ENCODE results near the gene E2F8.
A peak's percentile ranks its signal among the peaks of the same experiment; 100 is the strongest.
"Not testable (repeated sequence)": the region's sequence is repeated elsewhere in the genome, so short reads cannot be mapped to it uniquely, and the experiment has no call there.

Gene E2F8

DNA sequence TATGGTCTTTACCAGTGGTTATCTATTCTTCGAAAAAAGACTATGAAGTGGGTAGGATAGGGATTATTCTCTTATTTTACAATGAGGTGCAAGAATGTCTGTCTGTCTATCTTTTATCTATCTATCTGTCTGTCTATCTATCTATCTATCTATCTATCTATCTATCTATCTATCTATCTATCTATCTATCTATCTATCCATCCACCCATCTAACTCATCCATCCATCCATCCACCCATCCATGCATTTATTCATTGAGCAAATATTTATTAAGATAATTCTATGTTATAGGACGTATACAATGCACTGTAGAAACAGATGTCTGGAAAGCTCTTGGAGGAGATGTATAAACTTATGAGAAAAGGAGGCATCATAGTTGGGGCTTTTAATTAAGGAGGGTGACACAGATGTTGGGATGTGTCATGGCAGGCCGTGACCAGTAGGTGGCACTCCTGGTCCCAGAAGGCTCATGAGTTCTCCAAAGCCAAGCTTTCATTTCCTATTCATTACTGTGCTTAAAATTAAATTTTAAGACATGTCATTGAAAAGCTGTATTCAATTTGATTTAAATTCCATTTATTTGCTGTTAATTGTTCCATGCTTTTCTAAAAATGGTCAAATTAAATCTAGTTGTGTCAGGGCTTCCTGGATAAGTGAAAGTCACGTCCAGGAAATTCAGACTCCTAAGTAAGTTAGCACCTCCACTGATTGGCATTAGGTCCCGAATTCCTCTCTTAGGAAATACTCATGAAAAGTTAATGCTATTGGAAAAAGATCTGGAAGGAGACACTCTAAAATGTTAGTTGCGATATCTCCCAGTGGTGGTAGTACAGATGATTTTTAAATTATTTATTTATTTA is 19.0 kb upstream of the E2F8 start:
- WGBS = 63% methylated on average over 3 of the region's 6 CpGs
- no peak overlapping the region for H2BK5ac ChIP-seq (ENCODE audit: low read depth, low read length, poor library complexity, severe bottlenecking)
- peaks cover 12 to 15% of the 10 kb centered on the region in 2 experiments for H3K27me3 ChIP-seq (ENCODE audit: control insufficient read depth in 1 of 2, insufficient read depth in 1 of 2, low read length in 2 of 2)

DNA sequence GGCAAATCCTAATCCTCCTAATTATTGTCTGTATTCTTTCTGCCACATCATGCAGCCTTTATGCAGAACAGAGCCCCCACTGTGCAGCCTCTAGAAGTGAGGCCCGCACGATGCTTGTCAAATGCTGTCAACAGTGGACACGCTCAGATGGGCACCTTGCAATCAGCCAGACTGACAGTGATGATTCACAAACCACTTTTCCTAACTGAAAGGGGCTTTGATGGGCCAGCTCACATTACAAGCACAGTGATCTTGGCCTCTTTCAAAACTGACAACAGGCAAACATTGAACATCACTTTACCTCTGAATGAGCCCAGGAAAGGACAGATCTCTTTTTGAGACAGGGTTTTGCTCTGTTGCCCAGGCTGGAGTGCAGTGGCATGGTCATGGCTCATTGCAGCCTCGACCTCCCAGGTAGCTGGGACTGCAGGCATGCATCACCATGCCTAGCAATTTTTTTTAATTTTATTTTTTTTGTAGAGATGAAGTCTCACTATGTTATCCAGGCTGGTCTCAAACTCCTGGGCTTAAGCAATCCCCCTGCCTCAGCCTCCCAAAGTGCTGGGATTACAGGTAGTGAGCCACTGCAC is 18.0 kb upstream of the E2F8 start:
- Histone ChIP-seq H3K27me3 (ENCODE audit: control insufficient read depth in 1 of 2, insufficient read depth in 1 of 2, low read length in 2 of 2) (peaks cover 7 to 13% of the 10 kb centered on the region in 2 experiments), H3K14ac (ENCODE audit: low read length in 2 of 2) (no peak overlapping the region), H3K23ac (ENCODE audit: low read length in 2 of 2) (no peak overlapping the region), H3K4ac (ENCODE audit: low read depth in 1 of 2, low read length in 2 of 2) (no peak overlapping the region), H3K9me3 (ENCODE audit: control insufficient read depth, low read length) (no peaks in the 10 kb centered on the region), H2BK120ac (ENCODE audit: low read depth, low read length) (no peak overlapping the region), H2BK15ac (ENCODE audit: low read depth, poor library complexity, severe bottlenecking) (no peak overlapping the region), H3K27ac (ENCODE audit: low read length, poor library complexity, severe bottlenecking) (no peak overlapping the region), H3K4me1 (ENCODE audit: control insufficient read depth, insufficient read depth, low read depth, low read length) (peaks cover 6% of the 10 kb centered on the region), H3K79me1 (replicated peaks; ENCODE audit: low read length, poor library complexity, severe bottlenecking) (no peaks in the 10 kb centered on the region), H3K4me3 (ENCODE audit: insufficient read depth in 1 of 2, low read depth in 1 of 2, low read length in 2 of 2) (no peak overlapping the region), H3K36me3 (ENCODE audit: control insufficient read depth in 1 of 2, insufficient read depth in 2 of 2, low read depth in 1 of 2, low read length in 2 of 2) (no peaks in the 10 kb centered on the region), H2BK5ac (ENCODE audit: low read depth, low read length, poor library complexity, severe bottlenecking) (no peak overlapping the region), H2AK5ac (ENCODE audit: low read length, severe bottlenecking) (no peak overlapping the region), H4K91ac (ENCODE audit: low read length) (no peak overlapping the region), H2BK12ac (ENCODE audit: low read length in 2 of 2) (no peak overlapping the region), H3K9ac (ENCODE audit: low read length) (no peak overlapping the region), H3K4me2 (ENCODE audit: low read length, poor library complexity, severe bottlenecking) (no peak overlapping the region), H2AFZ (ENCODE audit: low read depth, low read length) (no peak overlapping the region), H4K8ac (ENCODE audit: low read length) (no peak overlapping the region), H3K18ac (ENCODE audit: low read depth in 1 of 2, low read length in 2 of 2) (no peak overlapping the region)
- no peak for DNase-seq
- WGBS = 64% methylated on average over 3 of the region's 4 CpGs

More for the DNA sequence above, 19.0 kb upstream of the E2F8 start:
- Histone ChIP-seq H3K27ac (ENCODE audit: low read length, poor library complexity, severe bottlenecking) (no peak overlapping the region), H2BK120ac (ENCODE audit: low read depth, low read length) (no peak overlapping the region), H3K9ac (ENCODE audit: low read length) (peak overlapping the region; percentile 70), H3K4me1 (ENCODE audit: control insufficient read depth, insufficient read depth, low read depth, low read length) (peaks cover 6% of the 10 kb centered on the region), H4K91ac (ENCODE audit: low read length) (no peak overlapping the region), H3K4ac (ENCODE audit: low read depth in 1 of 2, low read length in 2 of 2) (no peak overlapping the region), H2BK12ac (ENCODE audit: low read length in 2 of 2) (no peak overlapping the region), H2AK5ac (ENCODE audit: low read length, severe bottlenecking) (no peak overlapping the region), H4K8ac (ENCODE audit: low read length) (no peak overlapping the region), H3K79me1 (replicated peaks; ENCODE audit: low read length, poor library complexity, severe bottlenecking) (no peaks in the 10 kb centered on the region), H2BK15ac (ENCODE audit: low read depth, poor library complexity, severe bottlenecking) (no peak overlapping the region), H3K23ac (ENCODE audit: low read length in 2 of 2) (no peak overlapping the region), H3K18ac (ENCODE audit: low read depth in 1 of 2, low read length in 2 of 2) (no peak overlapping the region), H3K4me3 (ENCODE audit: insufficient read depth in 1 of 2, low read depth in 1 of 2, low read length in 2 of 2) (no peak overlapping the region), H2AFZ (ENCODE audit: low read depth, low read length) (no peak overlapping the region), H3K4me2 (ENCODE audit: low read length, poor library complexity, severe bottlenecking) (no peak overlapping the region), H3K14ac (ENCODE audit: low read length in 2 of 2) (no peak overlapping the region), H3K36me3 (ENCODE audit: control insufficient read depth in 1 of 2, insufficient read depth in 2 of 2, low read depth in 1 of 2, low read length in 2 of 2) (no peaks in the 10 kb centered on the region), H3K9me3 (ENCODE audit: control insufficient read depth, low read length) (no peaks in the 10 kb centered on the region)
- peak; percentile 67 for DNase-seq

DNA sequence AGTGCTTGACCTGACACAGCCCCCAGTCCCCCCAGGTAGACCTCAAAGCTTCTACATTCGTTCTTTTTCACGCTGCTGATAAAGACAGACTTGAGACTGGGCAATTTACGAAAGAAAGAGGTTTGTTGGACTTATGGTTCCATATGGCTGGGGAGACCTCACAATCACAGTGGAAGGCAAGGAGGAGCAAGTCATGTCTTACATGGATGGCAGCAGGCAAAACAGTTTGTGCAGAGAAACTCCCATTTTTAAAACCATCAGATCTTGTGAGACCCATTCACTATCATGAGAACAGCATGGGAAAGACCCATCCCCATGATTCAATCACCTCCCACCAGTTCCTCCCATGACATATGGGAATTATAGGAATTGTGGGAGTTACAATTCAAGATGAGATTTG is 13.7 kb upstream of the E2F8 start:
- H3K23ac ChIP-seq (ENCODE audit: low read length in 2 of 2); H4K91ac ChIP-seq (ENCODE audit: low read length); H3K9ac ChIP-seq (ENCODE audit: low read length); H3K4me1 ChIP-seq (ENCODE audit: control insufficient read depth, insufficient read depth, low read depth, low read length); DNase-seq; H3K27ac ChIP-seq (ENCODE audit: low read length, poor library complexity, severe bottlenecking); H2AK5ac ChIP-seq (ENCODE audit: low read length, severe bottlenecking); H3K4ac ChIP-seq (ENCODE audit: low read depth in 1 of 2, low read length in 2 of 2); H3K36me3 ChIP-seq (ENCODE audit: control insufficient read depth in 1 of 2, insufficient read depth in 2 of 2, low read depth in 1 of 2, low read length in 2 of 2); H2AFZ ChIP-seq (ENCODE audit: low read depth, low read length); H2BK12ac ChIP-seq (ENCODE audit: low read length in 2 of 2); H2BK15ac ChIP-seq (ENCODE audit: low read depth, poor library complexity, severe bottlenecking); H2BK120ac ChIP-seq (ENCODE audit: low read depth, low read length); H2BK5ac ChIP-seq (ENCODE audit: low read depth, low read length, poor library complexity, severe bottlenecking); H4K8ac ChIP-seq (ENCODE audit: low read length); H3K4me2 ChIP-seq (ENCODE audit: low read length, poor library complexity, severe bottlenecking); H3K18ac ChIP-seq (ENCODE audit: low read depth in 1 of 2, low read length in 2 of 2); H3K9me3 ChIP-seq (ENCODE audit: control insufficient read depth, low read length); H3K4me3 ChIP-seq (ENCODE audit: insufficient read depth in 1 of 2, low read depth in 1 of 2, low read length in 2 of 2); H3K79me1 ChIP-seq (replicated peaks; ENCODE audit: low read length, poor library complexity, severe bottlenecking); H3K14ac ChIP-seq (ENCODE audit: low read length in 2 of 2): not testable (repeated sequence)
- WGBS = 53% methylated on average over 3 of the region's 3 CpGs
- peaks cover 7 to 19% of the 10 kb centered on the region in 2 experiments for H3K27me3 ChIP-seq (ENCODE audit: control insufficient read depth in 1 of 2, insufficient read depth in 1 of 2, low read length in 2 of 2)

DNA sequence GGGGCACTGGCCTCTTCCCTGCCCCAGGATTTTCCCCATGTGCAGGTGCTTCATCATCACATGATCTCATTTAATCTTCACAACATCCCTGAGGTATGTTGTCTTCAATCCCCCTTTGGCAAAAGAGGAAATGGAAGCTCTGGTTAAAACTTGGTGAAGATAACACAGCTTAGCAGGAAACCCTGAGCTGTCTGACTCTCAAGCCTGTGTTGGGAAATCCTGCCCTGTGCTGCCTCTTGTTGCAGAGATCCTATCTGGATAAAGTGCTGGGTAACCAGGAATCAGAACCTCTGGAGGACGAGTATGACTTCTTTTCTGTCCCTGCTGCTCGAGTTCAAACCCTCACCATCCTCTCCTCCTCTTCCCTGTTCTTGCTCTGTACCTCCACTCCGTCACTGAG is 13.1 kb upstream of the E2F8 start:
- Histone ChIP-seq H4K8ac (ENCODE audit: low read length) (no peak overlapping the region), H2BK5ac (ENCODE audit: low read depth, low read length, poor library complexity, severe bottlenecking) (no peak overlapping the region), H2BK15ac (ENCODE audit: low read depth, poor library complexity, severe bottlenecking) (no peak overlapping the region), H3K4me1 (ENCODE audit: control insufficient read depth, insufficient read depth, low read depth, low read length) (peaks cover 3% of the 10 kb centered on the region), H3K9ac (ENCODE audit: low read length) (no peak overlapping the region), H3K4me2 (ENCODE audit: low read length, poor library complexity, severe bottlenecking) (no peak overlapping the region), H3K9me3 (ENCODE audit: control insufficient read depth, low read length) (peaks cover 6% of the 10 kb centered on the region), H3K23ac (ENCODE audit: low read length in 2 of 2) (no peak overlapping the region), H2AFZ (ENCODE audit: low read depth, low read length) (no peak overlapping the region), H4K91ac (ENCODE audit: low read length) (no peak overlapping the region), H3K79me1 (replicated peaks; ENCODE audit: low read length, poor library complexity, severe bottlenecking) (no peaks in the 10 kb centered on the region), H3K36me3 (ENCODE audit: control insufficient read depth in 1 of 2, insufficient read depth in 2 of 2, low read depth in 1 of 2, low read length in 2 of 2) (no peaks in the 10 kb centered on the region), H3K4me3 (ENCODE audit: insufficient read depth in 1 of 2, low read depth in 1 of 2, low read length in 2 of 2) (no peak overlapping the region), H3K14ac (ENCODE audit: low read length in 2 of 2) (no peak overlapping the region), H2BK12ac (ENCODE audit: low read length in 2 of 2) (no peak overlapping the region), H3K4ac (ENCODE audit: low read depth in 1 of 2, low read length in 2 of 2) (no peak overlapping the region), H3K27me3 (ENCODE audit: control insufficient read depth in 1 of 2, insufficient read depth in 1 of 2, low read length in 2 of 2) (peaks cover 7 to 19% of the 10 kb centered on the region in 2 experiments), H2BK120ac (ENCODE audit: low read depth, low read length) (no peak overlapping the region), H3K27ac (ENCODE audit: low read length, poor library complexity, severe bottlenecking) (no peak overlapping the region), H3K18ac (ENCODE audit: low read depth in 1 of 2, low read length in 2 of 2) (no peak overlapping the region), H2AK5ac (ENCODE audit: low read length, severe bottlenecking) (no peak overlapping the region)
- DNase-seq = no peak
- WGBS = 61% methylated on average over 3 of the region's 3 CpGs
